H9 (cell line): ENCODE measurements around the gene TMA7B. TPM values are rescaled to one million over a fixed set of nuclear protein-coding genes. Genes with fewer than 3 reads are reported as not detected.

Experiments used
- DNase-seq: peaks from one replicate; pipeline ENCODE4 v3.0.0-alpha.2; 2017
- H2AFZ ChIP-seq: one replicate; pipeline ENCODE4 v1.6.1; 2013; ENCODE audit warnings: mild to moderate bottlenecking, low read length, control low read depth, moderate library complexity
- H2AK5ac ChIP-seq: 2 replicates; pipeline ENCODE4 v1.6.1; 2013; ENCODE audit warnings: low read length, control low read depth, mixed read lengths; ENCODE audit not compliant: insufficient read length
- H2BK120ac ChIP-seq: one replicate; pipeline ENCODE4 v1.6.1; 2013; ENCODE audit warnings: low read depth, mild to moderate bottlenecking, low read length, control low read depth, inconsistent platforms; ENCODE audit not compliant: poor library complexity, severe bottlenecking
- H2BK12ac ChIP-seq: 2 replicates; pipeline ENCODE4 v1.6.1; 2013; ENCODE audit warnings: low read length, control low read depth, mixed read lengths, low read depth; ENCODE audit not compliant: insufficient read length
- H2BK15ac ChIP-seq: 2 replicates; pipeline ENCODE4 v1.6.1; 2013; ENCODE audit warnings: low read depth, low read length, control low read depth
- H2BK20ac ChIP-seq: one replicate; pipeline ENCODE4 v1.6.1; 2013; ENCODE audit warnings: low read depth, mild to moderate bottlenecking, low read length, control low read depth, inconsistent platforms; ENCODE audit not compliant: poor library complexity, severe bottlenecking
- H2BK5ac ChIP-seq: 2 replicates; pipeline ENCODE4 v1.6.1; 2013; ENCODE audit warnings: low read length, control low read depth, mixed read lengths; ENCODE audit not compliant: insufficient read length
- H3K14ac ChIP-seq: 2 replicates; pipeline ENCODE4 v1.6.1; 2013; ENCODE audit warnings: low read length, control low read depth; ENCODE audit not compliant: insufficient read depth
- H3K18ac ChIP-seq: 2 replicates; pipeline ENCODE4 v1.6.1; 2013; ENCODE audit warnings: low read depth, mild to moderate bottlenecking, mixed read lengths, low read length, control low read depth; ENCODE audit not compliant: insufficient read length
- H3K23ac ChIP-seq: 2 replicates; pipeline ENCODE4 v1.6.1; 2013; ENCODE audit warnings: low read length, control low read depth, mixed read lengths, low read depth; ENCODE audit not compliant: insufficient read length
- H3K23me2 ChIP-seq: 2 replicates; pipeline ENCODE4 v1.6.1; 2013; ENCODE audit warnings: low read depth, mild to moderate bottlenecking, mixed read lengths, low read length, control low read depth; ENCODE audit not compliant: insufficient read length, poor library complexity, severe bottlenecking
- H3K27ac ChIP-seq: 2 replicates; pipeline ENCODE4 v1.5.1; 2013; ENCODE audit warnings: low read length, control low read depth, mixed read lengths, low read depth; ENCODE audit not compliant: insufficient read length
- H3K27me3 ChIP-seq: 2 replicates; pipeline ENCODE4 v1.6.1; 2013; ENCODE audit warnings: low read length, control low read depth, inconsistent platforms; ENCODE audit not compliant: insufficient read depth
- H3K4ac ChIP-seq: 2 replicates; pipeline ENCODE4 v1.6.1; 2013; ENCODE audit warnings: low read depth, mild to moderate bottlenecking, control low read depth, inconsistent platforms, low read length, moderate library complexity
- H3K4me1 ChIP-seq: 2 replicates; pipeline ENCODE4 v1.6.1; 2013; ENCODE audit warnings: low read length, control low read depth, inconsistent platforms; ENCODE audit not compliant: insufficient read depth
- H3K4me2 ChIP-seq: 2 replicates; pipeline ENCODE4 v1.6.1; 2013; ENCODE audit warnings: low read length, control low read depth, mixed read lengths; ENCODE audit not compliant: insufficient read length, insufficient read depth
- H3K56ac ChIP-seq: 2 replicates; pipeline ENCODE4 v1.6.1; 2013; ENCODE audit warnings: low read depth, mild to moderate bottlenecking, mixed read lengths, low read length, control low read depth; ENCODE audit not compliant: insufficient read length
- H3K79me1 ChIP-seq: 2 replicates; pipeline ENCODE4 v1.6.1; 2013; ENCODE audit warnings: low read depth, mild to moderate bottlenecking, moderate library complexity, low read length, control low read depth, inconsistent platforms; ENCODE audit not compliant: insufficient read depth, poor library complexity, severe bottlenecking
- H3K79me2 ChIP-seq: 2 replicates; pipeline ENCODE4 v1.6.1; 2013; ENCODE audit warnings: low read length, control low read depth, inconsistent platforms; ENCODE audit not compliant: insufficient read depth
- H3K9ac ChIP-seq: 2 replicates; pipeline ENCODE4 v1.6.1; 2013; ENCODE audit warnings: low read length, control low read depth, mixed read lengths; ENCODE audit not compliant: insufficient read length; ENCODE audit errors: extremely low read depth
- H3K9me3 ChIP-seq: one replicate; pipeline ENCODE4 v1.6.1; 2013; ENCODE audit warnings: low read depth, low read length, inconsistent platforms; ENCODE audit not compliant: control insufficient read depth
- H3T11ph ChIP-seq: one replicate; pipeline ENCODE4 v1.6.1; 2013; ENCODE audit warnings: mild to moderate bottlenecking, low read length, control low read depth, inconsistent platforms
- H4K20me1 ChIP-seq: one replicate; pipeline ENCODE4 v1.6.1; 2013; ENCODE audit not compliant: control insufficient read depth, insufficient read length, insufficient read depth
- H4K5ac ChIP-seq: 2 replicates; pipeline ENCODE4 v1.6.1; 2013; ENCODE audit warnings: low read depth, mild to moderate bottlenecking, mixed read lengths, low read length, control low read depth; ENCODE audit not compliant: insufficient read length
- H4K8ac ChIP-seq: replicated peaks from 2 replicates; pipeline ENCODE4 v1.6.1; 2013; ENCODE audit warnings: low read length, control low read depth, mixed read lengths, low read depth; ENCODE audit not compliant: insufficient read length
- H4K91ac ChIP-seq: 2 replicates; pipeline ENCODE4 v1.6.1; 2013; ENCODE audit warnings: low read depth, mild to moderate bottlenecking, moderate library complexity, mixed read lengths, low read length, control low read depth; ENCODE audit not compliant: insufficient read length
- H3K27ac Mint-ChIP-seq, 3 experiments: 2 replicates in 2 of 3; 3 replicates in 1 of 3; pipeline ENCODE4 v1.8.0; 2020 to 2021; ENCODE audit warnings: mixed read lengths in 3 of 3, mild to moderate bottlenecking in 1 of 3, moderate library complexity in 1 of 3
- H3K27me3 Mint-ChIP-seq: 2 replicates; pipeline ENCODE4 v1.8.0; 2021; ENCODE audit warnings: low read depth, mild to moderate bottlenecking, moderate library complexity, mixed read lengths
- H3K36me3 Mint-ChIP-seq, 3 experiments: 2 replicates in 2 of 3; 3 replicates in 1 of 3; pipeline ENCODE4 v1.8.0; 2020 to 2021; ENCODE audit warnings: low read depth in 3 of 3, mixed read lengths in 3 of 3; ENCODE audit not compliant: insufficient read depth in 1 of 3
- H3K4me1 Mint-ChIP-seq, 2 experiments: 2 replicates each; pipeline ENCODE4 v1.8.0; 2020; ENCODE audit warnings: mixed read lengths in 2 of 2
- H3K4me3 Mint-ChIP-seq, 2 experiments: 2 replicates in 1 of 2; 3 replicates in 1 of 2; pipeline ENCODE4 v1.8.0; 2020 to 2021; ENCODE audit warnings: mild to moderate bottlenecking in 2 of 2, mixed read lengths in 2 of 2, moderate library complexity in 1 of 2
- H3K9me3 Mint-ChIP-seq, 2 experiments: 2 replicates in 1 of 2; 3 replicates in 1 of 2; pipeline ENCODE4 v1.8.0; 2020; ENCODE audit warnings: mild to moderate bottlenecking in 2 of 2, mixed read lengths in 2 of 2, moderate library complexity in 1 of 2
- CTCF ChIP-seq: fragments of 200-600 bp; sonication (generic); conservative IDR thresholded peaks from 3 replicates; pipeline ENCODE4 v1.8.0; 2021; ENCODE audit warnings: antibody characterized with exemption, mild to moderate bottlenecking
- WGBS: extraction: QIAGEN DNeasy Blood & Tissue Kit; methylation state at CpG from one replicate; pipeline ENCODE4 v1.1.7; 2013; ENCODE audit warnings: missing lambda C conversion rate, low lambda C conversion rate, mixed read lengths; ENCODE audit not compliant: insufficient read length; ENCODE audit errors: extremely low coverage; 5-methylcytosine and 5-hydroxymethylcytosine counted together
- total RNA-seq: library from RNA; stranded (reverse); gene quantifications from 2 replicates; pipeline ENCODE4 v1.2.1, GENCODE V29; 2021

Gene TMA7B
- total RNA-seq, 1 experiment from 2014 or later: not detected

GRCh38 chr22:39941601-39942000 lies 18.6 kb upstream of the TMA7B start:
- no peaks in the 10 kb centered on the region for H3K23me2 ChIP-seq
- H3K27ac ChIP-seq: no peak overlapping the region
- no peak overlapping the region for H4K8ac ChIP-seq
- Mint-ChIP-seq H3K36me3 (no peaks in the 10 kb centered on the region), H3K9me3 (no peaks in the 10 kb centered on the region), H3K4me3 (no peak overlapping the region), H3K27ac (peak overlapping the region in 2 of 3 experiments; percentile 6 to 53; a peak in 4 of 7 replicates), H3K27me3 (no peaks in the 10 kb centered on the region), H3K4me1 (peaks cover 48 to 68% of the 10 kb centered on the region in 2 experiments)
- H2BK15ac ChIP-seq: no peak overlapping the region
- no peak overlapping the region for H3K4me2 ChIP-seq
- no peak overlapping the region for H3K9ac ChIP-seq
- no peak overlapping the region for H2AK5ac ChIP-seq
- H3K79me2 ChIP-seq: no peaks in the 10 kb centered on the region
- H2AFZ ChIP-seq: no peak overlapping the region
- no peak overlapping the region for H2BK20ac ChIP-seq
- H3K4me1 ChIP-seq: peaks cover 15% of the 10 kb centered on the region
- H3K14ac ChIP-seq: no peak overlapping the region
- no peak overlapping the region for H4K91ac ChIP-seq
- no peak overlapping the region for H4K5ac ChIP-seq
- TF ChIP-seq CTCF: no peak
- no CpG with 5 or more reads among the region's 2 CpGs for WGBS
- H3K79me1 ChIP-seq: no peaks in the 10 kb centered on the region
- DNase-seq: no peak
- H3T11ph ChIP-seq: no peak overlapping the region
- no peak overlapping the region for H2BK120ac ChIP-seq
- H3K56ac ChIP-seq: no peak overlapping the region
- no peak overlapping the region for H2BK5ac ChIP-seq
- H3K18ac ChIP-seq: no peak overlapping the region
- H3K27me3 ChIP-seq: no peaks in the 10 kb centered on the region
- H3K4ac ChIP-seq: no peak overlapping the region
- no peak overlapping the region for H2BK12ac ChIP-seq
- no peaks in the 10 kb centered on the region for H3K9me3 ChIP-seq
- no peaks in the 10 kb centered on the region for H4K20me1 ChIP-seq
- H3K23ac ChIP-seq: no peak overlapping the region
